Activated CD4-positive, alpha-beta T cell treated with anti-CD3 and anti-CD28 coated beads, Interleukin-2, amount 50 U/mL, for 24 hours (primary cell): ENCODE measurements around the gene OTUD4.
A peak's percentile ranks its signal among the peaks of the same experiment; 100 is the strongest.
"Not testable (repeated sequence)": the region's sequence is repeated elsewhere in the genome, so short reads cannot be mapped to it uniquely, and the experiment has no call there.

ENCODE experiments used
- DNase-seq, 2 donors: peaks; one replicate each; pipeline ENCODE4 v3.0.0-alpha.2; 2020; ENCODE audit warnings: low read depth in 1 of 2, low spot score in 1 of 2

Gene OTUD4

DNA sequence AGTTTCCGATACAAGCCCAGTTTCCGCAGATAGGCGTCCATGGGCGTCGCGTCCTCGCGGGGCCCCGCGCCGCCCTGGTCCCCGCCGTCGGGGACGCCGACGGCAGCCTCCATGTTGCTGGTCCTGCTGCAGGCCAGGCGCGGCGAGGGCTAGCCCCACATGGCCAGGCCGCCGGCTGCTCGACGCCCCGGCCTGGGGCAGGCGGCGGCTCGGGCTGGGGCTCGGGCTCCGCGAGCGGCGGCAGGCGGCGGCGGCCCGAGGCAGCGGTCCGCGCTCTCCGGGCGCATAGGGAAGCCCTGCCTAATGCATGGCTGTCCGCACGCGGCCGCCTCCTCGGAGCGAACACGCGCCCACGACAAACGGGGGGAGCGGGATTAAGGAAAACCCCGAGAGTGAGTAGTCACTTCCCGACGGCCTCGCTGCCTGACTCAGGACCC, 510 bp downstream of the OTUD4 start:
- DNase-seq = not testable (repeated sequence)

DNA sequence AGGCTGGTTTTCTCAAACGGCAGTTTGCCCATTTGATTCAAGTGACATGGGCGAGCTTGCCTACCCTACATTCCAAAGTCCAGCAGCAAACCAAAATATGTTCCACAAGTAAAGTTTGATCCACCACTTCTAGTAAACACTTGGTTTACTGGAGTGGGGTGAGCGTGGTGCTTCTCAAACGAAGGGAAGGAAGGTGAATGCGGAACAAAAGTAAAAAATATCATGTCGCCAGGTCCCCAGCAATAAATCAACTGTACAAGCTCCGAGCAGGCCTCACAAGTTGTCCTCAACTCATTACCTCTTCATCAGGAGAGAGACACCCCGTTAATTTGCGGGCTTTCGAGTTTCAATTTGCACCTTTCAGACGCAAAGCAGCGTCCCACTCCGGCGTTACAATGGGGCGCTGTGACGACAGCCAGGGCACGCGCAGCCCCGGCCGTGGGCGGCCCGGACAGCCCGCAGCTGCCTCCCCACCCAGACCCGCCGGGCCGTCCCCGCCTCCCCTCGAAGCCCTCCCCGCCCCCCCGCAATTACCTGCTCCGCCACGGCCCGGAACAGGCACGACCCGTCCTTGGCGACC, 1.0 kb downstream of the OTUD4 start:
- DNase-seq = peak; percentile 52 to 69

DNA sequence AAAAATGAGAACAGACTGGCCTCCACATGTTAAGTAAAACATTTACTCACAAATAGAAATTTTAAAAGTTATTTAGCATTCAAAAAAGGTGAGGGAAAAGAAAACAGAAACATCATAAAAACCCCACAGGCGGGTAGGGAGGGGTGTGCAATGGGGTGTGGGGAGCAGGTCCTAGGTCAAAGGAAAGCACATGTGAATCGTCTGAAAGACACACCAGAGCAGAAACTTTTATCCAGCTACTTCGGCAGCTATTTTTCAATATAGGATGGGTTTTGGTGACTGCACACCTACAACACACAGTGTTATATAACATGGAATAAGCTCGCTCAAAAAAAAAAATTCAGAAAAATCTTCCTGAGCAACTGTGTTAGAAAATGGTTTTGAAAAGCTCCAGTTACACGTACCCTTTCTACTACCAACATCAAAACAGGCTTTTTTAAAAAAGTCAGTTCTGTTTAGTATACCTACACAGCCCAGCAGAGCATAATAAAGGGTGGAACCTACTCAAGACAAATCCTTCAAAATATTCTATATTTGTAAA, 1.6 kb downstream of the OTUD4 start:
- DNase-seq = no peak

DNA sequence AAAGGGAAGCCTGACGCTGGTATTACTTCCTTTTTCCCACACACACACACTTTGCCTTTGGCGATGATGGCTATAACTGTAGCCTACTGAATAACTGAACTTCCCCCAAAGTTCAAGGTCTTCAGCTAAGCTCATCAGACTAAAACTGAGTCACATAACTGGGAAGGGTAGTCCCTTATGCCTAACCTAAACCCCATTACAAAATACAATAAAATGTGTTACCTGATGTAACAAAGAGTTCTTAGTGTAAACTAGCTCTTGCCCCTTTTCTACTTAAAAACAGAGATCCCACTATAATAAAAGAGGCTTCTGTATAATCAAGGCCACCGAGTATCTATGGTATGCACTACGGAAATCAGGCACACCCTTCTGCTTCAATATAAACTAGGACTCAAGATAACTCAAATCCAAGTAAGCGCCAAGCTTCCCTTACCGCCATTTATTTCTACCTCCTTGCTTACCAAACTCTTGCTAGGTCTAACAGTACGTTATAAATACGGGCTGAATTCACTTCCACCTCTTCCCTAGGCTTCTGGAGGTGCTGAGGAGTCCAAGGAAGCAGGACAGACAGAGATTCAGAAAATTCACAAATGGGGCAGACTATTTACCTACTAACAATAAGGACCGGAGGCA, 2.4 kb downstream of the OTUD4 start:
- no peak for DNase-seq

DNA sequence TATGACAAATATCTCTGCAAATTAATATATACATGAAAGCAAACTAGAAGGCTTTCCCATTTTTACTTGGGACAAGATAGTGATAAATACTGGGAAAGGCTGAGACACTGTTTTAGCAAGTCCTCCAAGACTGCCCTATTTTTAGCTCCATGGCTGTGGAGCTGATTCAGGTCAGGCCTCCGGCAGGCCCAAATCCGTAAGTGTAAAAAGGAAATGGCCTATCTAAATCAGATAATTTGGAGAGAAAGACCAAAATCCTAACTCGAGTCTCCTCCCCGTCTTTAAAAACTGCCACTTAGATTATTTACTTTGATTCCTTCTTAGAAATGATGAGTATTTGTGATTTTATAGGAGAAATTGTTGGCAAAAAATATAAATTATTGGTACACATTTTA, 2.9 kb downstream of the OTUD4 start:
- no peak for DNase-seq

DNA sequence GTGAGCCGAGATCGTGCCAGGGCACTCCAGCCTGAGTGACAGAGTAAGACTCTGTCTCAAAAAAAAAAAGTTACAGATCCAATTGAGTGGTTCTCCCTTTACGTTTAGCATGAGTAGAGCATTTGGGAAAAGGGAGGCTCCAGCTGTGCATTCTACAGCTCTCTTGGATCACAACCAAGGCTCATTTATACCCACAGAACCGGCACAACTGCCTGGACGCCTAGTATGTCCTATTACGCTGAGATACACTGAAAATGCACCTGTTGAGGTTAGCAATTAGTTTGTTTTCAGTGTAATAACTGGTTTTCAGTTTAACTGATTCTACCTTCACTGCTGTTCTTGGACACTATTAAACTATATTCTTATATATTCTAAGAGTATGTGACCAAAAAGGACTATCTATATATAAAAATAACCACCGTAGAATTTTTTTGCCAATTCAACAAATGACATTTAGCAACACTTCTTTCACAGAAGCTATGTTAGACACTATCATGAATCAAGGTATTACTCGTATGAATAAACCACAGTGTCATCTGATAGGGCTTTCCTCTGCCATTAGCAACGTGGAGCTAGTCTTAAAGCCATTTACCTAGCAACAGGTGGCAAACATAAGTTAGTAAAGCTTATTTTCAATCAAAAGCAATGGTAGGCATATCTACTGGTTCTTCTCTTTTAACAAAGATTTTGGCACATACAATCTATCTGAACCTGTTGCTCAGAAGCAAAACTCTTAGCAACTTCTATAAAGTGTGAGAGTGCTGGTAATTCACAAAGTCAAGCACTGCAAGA, 3.6 kb downstream of the OTUD4 start:
- DNase-seq = no peak

DNA sequence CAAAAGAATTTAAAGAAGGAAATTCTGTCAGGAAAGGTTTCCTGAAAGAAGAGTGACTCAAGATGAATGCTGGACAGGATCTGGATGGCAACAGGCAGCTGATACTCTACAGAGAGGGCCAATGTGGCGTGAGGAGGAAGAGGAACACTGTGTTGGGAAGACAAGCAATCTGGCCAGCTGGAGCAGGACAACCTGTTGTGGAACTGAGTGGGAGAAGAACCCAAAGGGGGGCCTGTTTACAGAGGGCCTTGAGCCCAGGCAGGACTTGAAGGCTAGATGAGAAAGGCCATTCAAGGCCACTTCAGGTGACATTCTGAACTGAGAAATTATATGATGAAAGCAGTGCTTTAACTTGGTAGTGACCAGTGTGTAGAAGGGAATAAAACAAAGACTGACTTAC, 8.5 kb downstream of the OTUD4 start:
- DNase-seq = no peak

DNA sequence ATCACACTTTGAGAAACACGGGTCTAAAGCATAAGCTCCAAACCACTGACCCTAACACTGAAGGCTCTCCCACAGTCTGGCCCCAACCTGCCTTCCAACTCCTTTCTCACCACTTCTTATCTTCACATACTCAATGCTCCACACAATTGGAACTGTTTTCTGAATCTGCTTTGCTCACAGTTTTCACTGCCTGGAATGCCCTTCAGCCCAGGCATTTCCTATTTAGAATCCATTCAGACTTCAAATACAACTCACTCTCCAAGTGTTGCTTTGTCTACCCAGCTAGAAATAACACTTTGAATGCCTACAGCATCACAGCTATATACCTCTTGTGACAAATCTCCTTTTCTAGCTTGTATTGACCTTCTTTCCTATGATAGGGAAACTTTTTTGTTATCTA, 10.2 kb downstream of the OTUD4 start:
- no peak for DNase-seq

DNA sequence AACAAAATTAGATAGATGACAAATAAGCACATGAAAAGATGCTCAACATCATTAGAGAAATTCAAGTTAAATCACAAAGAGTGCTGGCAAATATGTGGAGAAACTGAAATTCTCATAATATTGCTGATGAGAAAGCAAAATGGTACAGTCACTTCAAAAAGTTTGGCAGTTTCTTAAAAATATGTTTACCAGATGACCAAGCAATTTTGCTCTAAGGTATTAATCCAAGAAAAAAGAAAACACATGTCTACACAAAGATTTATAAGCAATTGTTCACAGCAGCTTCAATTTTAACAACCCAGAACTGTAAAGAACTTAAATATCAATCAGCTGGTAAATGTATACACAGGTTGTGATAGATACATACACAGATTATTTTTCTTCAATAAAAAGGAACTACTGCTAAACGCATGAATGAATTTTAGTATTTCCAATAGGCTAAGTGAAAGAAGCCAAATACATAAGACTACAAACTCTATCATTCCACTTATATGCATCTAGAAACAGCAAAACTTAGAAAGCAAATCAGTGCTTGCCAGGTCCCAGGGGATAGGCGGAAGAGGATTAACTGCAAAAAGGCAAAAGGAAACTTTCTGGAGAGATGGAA, 11.7 kb downstream of the OTUD4 start:
- no peak for DNase-seq

DNA sequence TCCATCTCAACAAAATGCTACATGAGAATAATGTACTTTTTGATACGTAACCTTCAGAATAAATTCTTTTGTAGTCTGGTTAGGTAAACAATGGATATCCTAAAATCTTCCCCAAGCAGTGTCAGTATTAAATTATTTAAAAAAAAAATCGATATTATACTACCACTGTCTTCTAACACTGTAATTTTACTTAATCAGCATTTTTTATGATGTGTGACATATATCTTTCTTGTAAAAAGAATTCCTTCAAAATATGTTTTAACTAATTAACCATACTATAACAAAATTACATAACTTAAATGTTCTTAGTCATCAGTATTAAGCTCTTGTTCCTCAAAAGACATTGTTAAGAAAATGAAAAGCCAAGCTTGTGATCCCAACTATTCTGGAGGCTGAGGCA, 12.5 kb downstream of the OTUD4 start:
- DNase-seq = no peak

DNA sequence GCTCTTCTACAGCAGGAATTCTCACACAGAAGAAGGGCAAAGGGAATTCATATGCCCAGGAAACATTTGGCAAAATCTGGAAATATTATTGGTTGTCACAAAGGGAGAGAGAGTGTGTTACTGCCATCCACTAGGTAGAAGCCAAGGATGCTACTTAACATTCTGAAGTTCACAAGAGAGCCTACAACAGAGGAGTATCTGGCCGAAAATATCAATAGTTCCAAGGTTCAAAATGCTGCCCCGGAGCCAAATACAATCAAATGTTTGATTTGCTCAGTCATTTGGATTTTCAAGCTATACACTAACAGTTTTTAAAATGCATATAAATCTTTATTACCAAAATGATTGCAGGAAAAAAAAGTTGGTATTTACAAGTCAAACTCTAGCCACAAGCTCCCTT, 18.8 kb downstream of the OTUD4 start:
- DNase-seq = no peak

DNA sequence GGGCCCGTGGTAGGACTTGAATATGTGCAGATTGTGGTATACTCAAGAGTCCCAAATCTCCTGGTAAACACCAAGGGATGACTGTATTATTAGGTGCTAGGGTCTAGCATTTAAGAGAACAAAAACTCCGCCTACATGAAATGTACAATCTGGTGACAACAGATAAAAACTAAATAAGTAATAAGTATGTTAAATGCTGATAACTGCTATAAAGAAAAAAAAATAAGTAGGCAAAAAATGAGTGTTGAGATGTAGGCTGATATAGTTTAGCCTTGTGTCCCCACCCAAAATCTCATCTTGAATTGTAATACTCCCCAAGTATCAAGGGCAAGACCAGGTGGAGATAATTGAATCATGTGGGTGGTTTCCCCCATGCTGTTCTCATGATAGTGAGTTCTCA, 23.4 kb downstream of the OTUD4 start:
- DNase-seq = no peak

DNA sequence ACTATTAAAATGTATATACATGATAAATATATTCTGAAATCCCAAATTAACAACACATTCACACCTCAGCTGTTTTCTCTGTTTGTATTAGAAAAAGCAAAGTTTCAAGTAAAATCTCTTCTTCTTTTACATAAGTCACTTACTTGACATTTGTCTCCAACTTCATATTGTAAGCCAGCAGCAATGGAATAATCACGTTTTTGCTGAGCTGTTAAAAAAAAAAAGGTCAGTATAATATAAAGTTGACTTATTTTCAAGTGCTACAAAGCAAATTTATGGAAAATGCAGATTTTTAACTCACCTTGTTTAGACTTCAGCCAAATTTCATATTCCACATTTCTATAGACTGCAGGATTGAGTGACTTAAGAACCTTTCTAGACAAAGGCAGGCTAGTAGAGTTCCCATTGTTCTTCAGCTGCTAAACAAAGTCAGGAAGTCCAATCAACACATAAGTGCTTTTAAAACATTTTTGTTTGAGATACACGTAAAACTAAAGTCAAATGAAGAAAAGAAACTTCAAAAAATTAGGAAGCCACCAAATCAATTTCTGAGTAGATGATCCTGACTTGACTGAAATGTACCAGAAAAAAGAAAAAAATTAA, 25.0 kb downstream of the OTUD4 start:
- no peak for DNase-seq

DNA sequence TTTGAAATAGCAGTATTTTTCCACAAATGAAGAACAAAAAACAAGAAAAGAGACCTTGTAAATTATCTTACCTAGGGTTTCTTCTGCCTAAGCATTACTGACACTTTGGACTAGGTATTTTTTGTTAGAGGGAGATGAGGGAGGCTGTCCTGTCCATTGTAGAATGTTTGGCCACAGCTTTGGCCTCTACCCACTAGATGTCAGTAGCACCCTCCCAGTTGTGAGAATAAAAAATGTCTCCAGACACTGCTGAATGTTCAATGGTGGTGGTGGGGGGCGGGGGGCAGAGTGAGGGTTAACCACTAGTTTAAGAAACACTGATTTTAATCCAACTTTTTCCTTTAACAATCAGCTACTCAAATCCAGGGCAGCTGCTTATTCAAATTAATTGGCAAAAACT, 25.8 kb downstream of the OTUD4 start:
- no peak for DNase-seq

DNA sequence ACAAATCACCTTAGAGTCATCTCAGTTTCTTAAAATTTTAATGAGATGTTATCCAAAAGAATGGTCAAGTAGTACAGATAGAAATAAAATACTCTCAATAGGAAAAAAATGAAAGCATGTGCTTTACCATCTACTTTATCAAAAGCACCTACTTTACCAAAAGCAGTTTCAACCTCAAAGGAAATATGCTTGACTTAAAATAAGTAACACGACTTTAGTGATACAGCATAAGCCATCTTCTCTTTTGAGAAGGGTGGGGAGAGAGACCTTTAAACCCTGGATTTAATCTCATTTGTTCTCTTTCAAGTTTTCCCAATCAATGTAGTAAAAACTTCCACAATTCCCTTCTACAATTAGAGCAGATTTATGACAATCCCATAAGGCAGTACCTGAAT, 26.5 kb downstream of the OTUD4 start:
- no peak for DNase-seq

DNA sequence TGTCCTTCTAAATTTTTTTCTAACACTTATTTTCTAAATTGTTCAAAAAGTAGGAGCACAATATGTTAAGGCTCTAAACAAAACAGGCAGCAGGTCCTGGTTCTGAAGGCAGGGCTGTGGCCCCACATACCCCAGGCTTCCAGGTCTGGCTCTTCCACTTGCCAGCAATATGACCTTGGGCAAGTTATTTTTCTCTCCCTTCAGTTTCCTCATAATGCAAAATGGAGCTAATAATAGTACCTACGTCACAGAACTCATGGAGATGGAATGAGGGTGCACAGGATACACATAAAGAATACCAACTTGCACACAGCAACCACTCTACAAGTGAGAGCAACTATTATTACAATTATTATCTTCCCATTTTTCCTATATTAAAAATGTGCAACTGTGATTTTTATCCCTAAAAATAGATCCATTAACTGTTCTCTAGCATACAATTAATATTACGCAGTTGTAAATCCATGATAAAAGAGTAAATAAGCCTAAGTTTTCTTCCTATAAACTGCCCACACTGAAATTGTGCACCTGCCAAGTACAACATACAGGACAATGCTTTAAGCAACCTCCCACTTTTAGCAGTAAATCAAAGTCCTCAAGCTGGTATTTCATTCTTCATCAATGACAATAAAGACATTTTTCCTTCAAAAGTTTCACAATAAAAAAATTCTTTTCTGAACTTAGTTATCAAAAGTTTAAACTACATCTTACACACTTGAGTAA, 27.0 kb downstream of the OTUD4 start:
- DNase-seq = no peak

DNA sequence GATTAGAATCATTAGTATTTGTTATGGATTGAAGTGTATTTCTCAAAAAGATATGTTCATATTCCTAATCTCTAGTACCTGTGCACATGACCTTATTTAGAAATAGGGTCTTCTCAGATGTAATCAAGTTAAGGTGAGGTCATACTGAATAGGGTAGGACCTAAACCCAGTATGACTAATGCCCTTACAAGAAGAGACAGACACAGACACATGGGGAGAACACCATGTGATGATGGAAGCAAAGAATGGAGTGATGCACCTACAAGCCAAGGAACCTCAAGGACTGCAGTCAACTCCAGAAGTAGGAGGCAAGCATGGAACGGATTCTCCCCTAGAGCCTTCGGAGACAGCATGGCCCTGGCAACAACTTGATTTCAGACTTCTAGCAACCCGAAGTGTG, 31.4 kb downstream of the OTUD4 start:
- no peak for DNase-seq

DNA sequence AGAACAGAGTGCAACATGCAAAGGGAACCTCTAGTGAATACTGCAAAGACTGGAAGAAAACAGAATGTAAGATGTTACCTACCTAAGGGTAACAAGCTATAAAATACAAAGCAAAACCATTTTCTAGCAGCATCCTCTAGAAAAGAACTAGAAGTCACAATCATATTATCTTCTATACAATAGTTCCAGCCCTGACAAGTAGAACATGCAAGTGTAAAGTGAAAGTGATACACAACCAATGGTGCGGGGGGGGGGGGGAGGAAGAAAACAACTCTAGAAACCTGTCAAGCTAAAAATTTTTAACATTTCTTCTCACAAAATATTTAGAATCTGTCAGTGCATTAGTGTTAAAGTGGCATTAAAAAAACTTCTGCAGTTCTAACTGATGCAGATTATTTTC, 44.2 kb downstream of the OTUD4 start:
- DNase-seq = not testable (repeated sequence)

DNA sequence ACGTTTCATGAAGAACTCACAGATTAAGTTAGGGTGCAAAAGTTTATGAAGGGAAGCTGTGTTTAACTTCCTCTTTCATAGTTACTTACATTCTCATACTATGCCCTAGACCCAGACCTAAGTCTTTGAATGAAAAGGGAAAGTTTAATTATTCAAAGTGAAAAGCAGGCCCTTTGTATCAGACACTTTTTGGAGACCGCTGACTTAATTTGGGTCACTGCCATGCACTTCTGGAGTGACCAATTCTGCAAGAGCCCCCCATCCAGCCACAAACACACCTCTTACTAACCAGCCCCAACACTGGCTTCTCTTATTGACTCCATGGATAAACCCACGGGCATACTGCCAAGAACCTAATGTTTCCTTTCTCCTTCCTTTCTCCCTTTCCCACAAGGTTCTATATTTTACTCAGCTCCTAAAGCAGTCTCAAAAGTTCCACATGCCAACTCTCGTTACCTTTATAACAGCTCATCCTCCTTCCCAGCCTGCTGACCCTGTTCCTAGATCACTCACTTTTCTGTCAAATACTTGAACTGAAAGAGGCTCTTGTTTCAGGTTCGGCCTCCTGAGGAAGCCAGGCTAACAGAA, 47.8 kb downstream of the OTUD4 start:
- DNase-seq = no peak

DNA sequence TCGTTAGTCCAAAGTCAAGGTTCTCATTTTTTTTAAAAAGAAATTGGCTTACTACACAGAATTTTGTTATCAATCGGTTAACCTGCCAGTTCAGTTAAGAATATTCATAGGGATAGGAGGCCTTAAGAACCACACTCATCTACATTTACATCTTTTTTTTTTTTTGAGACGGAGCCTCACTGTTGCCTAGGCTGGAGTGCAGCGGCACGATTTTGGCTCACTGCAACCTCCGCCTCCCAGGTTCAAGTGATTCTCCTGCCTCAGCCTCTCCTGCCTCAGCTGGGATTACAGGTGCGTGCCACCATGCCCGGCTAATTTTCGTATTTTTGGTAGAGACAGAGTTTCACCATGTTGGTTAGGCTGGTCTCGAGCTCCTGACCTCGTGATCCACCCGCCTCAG, 48.5 kb downstream of the OTUD4 start:
- no peak for DNase-seq
